HEK293 (cell line): Measurements from ENCODE around the gene KCNQ1.

Experiments used
- CTCF ChIA-PET: fragments of 350-600 bp; formaldehyde crosslinking; extraction: SDS; loops from one replicate; lab custom pipeline; 2021; ENCODE audit warnings: antibody characterized with exemption; lab: Yijun Ruan, JAX
- POLR2A ChIA-PET: fragments of 300-600 bp; formaldehyde crosslinking; extraction: SDS; loops from one replicate; lab custom pipeline; 2020; ENCODE audit warnings: antibody characterized with exemption, inconsistent platforms; lab: Yijun Ruan, JAX
- H3K27ac ChIP-seq: fragments of 200-500 bp; sonication (Bioruptor generic); 2 replicates; pipeline ENCODE4 v1.5.1; 2014; ENCODE audit warnings: low read depth, low read length, control low read depth, inconsistent platforms; ENCODE audit errors: extremely low read depth
- H3K36me3 ChIP-seq, 2 experiments: fragments of 200-500 bp in 1 of 2; sonication (Bioruptor generic) in 1 of 2; 1 replicate in 1 of 2; 2 replicates in 1 of 2; pipeline ENCODE4 v1.5.1; 2014 to 2017; ENCODE audit warnings: inconsistent platforms in 2 of 2, low read length in 2 of 2; ENCODE audit not compliant: control insufficient read depth in 2 of 2, insufficient read depth in 1 of 2
- H3K4me1 ChIP-seq: fragments of 200-500 bp; sonication (Bioruptor generic); 2 replicates; pipeline ENCODE4 v1.5.1; 2014; ENCODE audit warnings: mild to moderate bottlenecking, low read length, inconsistent platforms; ENCODE audit not compliant: control insufficient read depth, insufficient read depth
- H3K4me3 ChIP-seq: 2 replicates; pipeline ENCODE4 v1.5.1; 2011; ENCODE audit warnings: low read depth, mild to moderate bottlenecking, control low read depth, low read length, moderate library complexity
- H3K9me3 ChIP-seq: fragments of 200-500 bp; sonication (Bioruptor generic); 2 replicates; pipeline ENCODE4 v1.5.1; 2014; ENCODE audit warnings: low read depth, low read length, inconsistent platforms; ENCODE audit not compliant: control insufficient read depth, insufficient read depth
- BCL6B ChIP-seq: fragments of 450-650 bp; formaldehyde crosslinking; IDR thresholded peaks from 2 replicates; pipeline ENCODE4 v1.5.1; 2017; ENCODE audit warnings: missing biosample characterization, missing genetic modification characterization
- OSR2 ChIP-seq: fragments of 450-650 bp; formaldehyde crosslinking; IDR thresholded peaks from 2 replicates; pipeline ENCODE4 v1.5.1; 2016; ENCODE audit warnings: missing biosample characterization, missing genetic modification characterization
- PRDM1 ChIP-seq: fragments of 450-650 bp; formaldehyde crosslinking; IDR thresholded peaks from 2 replicates; pipeline ENCODE4; 2016; ENCODE audit warnings: missing biosample characterization, missing genetic modification characterization
- PRDM10 ChIP-seq: fragments of 450-650 bp; formaldehyde crosslinking; IDR thresholded peaks from 2 replicates; pipeline ENCODE4 v1.5.1; 2016; ENCODE audit warnings: missing biosample characterization, missing genetic modification characterization
- ZBTB20 ChIP-seq: fragments of 450-650 bp; formaldehyde crosslinking; IDR thresholded peaks from 2 replicates; pipeline ENCODE4 v1.5.1; 2016; ENCODE audit warnings: missing biosample characterization, missing genetic modification characterization
- ZNF121 ChIP-seq: fragments of 450-650 bp; formaldehyde crosslinking; IDR thresholded peaks from 2 replicates; pipeline ENCODE4 v1.5.1; 2016; ENCODE audit warnings: missing biosample characterization, missing genetic modification characterization
- ZNF140 ChIP-seq: fragments of 450-650 bp; formaldehyde crosslinking; IDR thresholded peaks from 2 replicates; pipeline ENCODE4 v1.5.1; 2016; ENCODE audit warnings: missing biosample characterization, missing genetic modification characterization
- ZNF202 ChIP-seq: fragments of 450-650 bp; formaldehyde crosslinking; IDR thresholded peaks from 2 replicates; pipeline ENCODE4 v1.5.1; 2016; ENCODE audit warnings: missing biosample characterization, missing genetic modification characterization, borderline replicate concordance
- ZNF311 ChIP-seq: fragments of 450-650 bp; formaldehyde crosslinking; IDR thresholded peaks from 2 replicates; pipeline ENCODE4 v1.5.1; 2017; ENCODE audit warnings: missing biosample characterization, missing genetic modification characterization, borderline replicate concordance
- ZNF341 ChIP-seq: fragments of 450-650 bp; formaldehyde crosslinking; IDR thresholded peaks from 2 replicates; pipeline ENCODE4; 2016; ENCODE audit warnings: low read depth, missing biosample characterization, missing genetic modification characterization
- ZNF518A ChIP-seq: fragments of 450-650 bp; formaldehyde crosslinking; conservative IDR thresholded peaks from 2 replicates; pipeline ENCODE4 v1.5.1; 2016; ENCODE audit warnings: low read depth, missing biosample characterization, missing genetic modification characterization
- ZNF555 ChIP-seq: fragments of 450-650 bp; formaldehyde crosslinking; conservative IDR thresholded peaks from 2 replicates; pipeline ENCODE4 v1.5.1; 2017; ENCODE audit warnings: missing biosample characterization, mild to moderate bottlenecking, missing genetic modification characterization, inconsistent platforms
- ZNF558 ChIP-seq: fragments of 450-650 bp; formaldehyde crosslinking; IDR thresholded peaks from 2 replicates; pipeline ENCODE4 v1.5.1; 2016; ENCODE audit warnings: missing biosample characterization, missing genetic modification characterization
- ZNF560 ChIP-seq: fragments of 450-650 bp; formaldehyde crosslinking; IDR thresholded peaks from 2 replicates; pipeline ENCODE4 v1.5.1; 2017; ENCODE audit warnings: missing biosample characterization, missing genetic modification characterization, borderline replicate concordance
- ZNF571 ChIP-seq: fragments of 450-650 bp; formaldehyde crosslinking; IDR thresholded peaks from 2 replicates; pipeline ENCODE4 v1.5.0; 2017; ENCODE audit warnings: missing biosample characterization, missing genetic modification characterization
- ZNF629 ChIP-seq: fragments of 450-650 bp; formaldehyde crosslinking; IDR thresholded peaks from 2 replicates; pipeline ENCODE4 v1.5.1; 2017; ENCODE audit warnings: missing biosample characterization, missing genetic modification characterization
- ZNF76 ChIP-seq: fragments of 450-650 bp; formaldehyde crosslinking; IDR thresholded peaks from 2 replicates; pipeline ENCODE4; 2016; ENCODE audit warnings: low read depth, missing biosample characterization, missing genetic modification characterization, borderline replicate concordance
- ZSCAN18 ChIP-seq: fragments of 450-650 bp; formaldehyde crosslinking; IDR thresholded peaks from 2 replicates; pipeline ENCODE4 v1.5.1; 2016; ENCODE audit warnings: missing biosample characterization, missing genetic modification characterization

Gene KCNQ1

GRCh38 chr11:2772544-2773031, 327.8 kb downstream of the KCNQ1 start (continued):
- TF ChIP-seq ZNF571 (no peak), PRDM10 (tag by site-specific recombination) (no peak), ZNF76 (tag by site-specific recombination) (no peak), ZNF311 (tag by site-specific recombination) (no peak), ZNF518A (tag by site-specific recombination) (no peak)

- POLR2A ChIA-PET = no interaction called here
- TF ChIP-seq ZNF140 (tag by site-specific recombination) = no peak
- TF ChIP-seq OSR2 (tag by site-specific recombination) = no peak
- TF ChIP-seq PRDM1 = no peak
- no peak for TF ChIP-seq ZNF558 (tag by site-specific recombination)
- no peak for TF ChIP-seq ZNF76 (tag by site-specific recombination)
- no peak for TF ChIP-seq ZNF560 (tag by site-specific recombination)
- no peak for TF ChIP-seq BCL6B (tag by site-specific recombination)
- TF ChIP-seq ZSCAN18 (tag by site-specific recombination) = no peak
- no peak for TF ChIP-seq ZBTB20 (tag by site-specific recombination)
- TF ChIP-seq ZNF202 (tag by site-specific recombination) = no peak
- TF ChIP-seq ZNF121 (tag by site-specific recombination) = no peak
- no peak for TF ChIP-seq ZNF629
- no peak for TF ChIP-seq ZNF571
- TF ChIP-seq ZNF341 (tag by site-specific recombination) = no peak
- no peak for TF ChIP-seq ZNF555
- Histone ChIP-seq H3K9me3 (no peaks in the 10 kb centered on the region), H3K4me3 (no peak overlapping the region), H3K36me3 (no peaks in the 10 kb centered on the region), H3K4me1 (no peaks in the 10 kb centered on the region), H3K27ac (no peak overlapping the region)
- CTCF ChIA-PET = interaction anchor here (0.6 to 0.7 kb wide), 2 partner anchors 241 to 242 kb away, joined by 3 read pairs; no protein-coding TSS in a partner anchor
These were observed 329.6 kb downstream of the KCNQ1 start for GRCh38 chr11:2774173-2775082.
